Hippocampal formation (tissue), 2 donors: ENCODE results near the gene RPF1.
"Not testable (repeated sequence)": the region's sequence is repeated elsewhere in the genome, so short reads cannot be mapped to it uniquely, and the experiment has no call there.

ENCODE experiments used
- DNase-seq, 2 donors: peaks; one replicate each; lab custom pipeline; 2025; lab: John Stamatoyannopoulos, UW

RPF1 gene, protein sequence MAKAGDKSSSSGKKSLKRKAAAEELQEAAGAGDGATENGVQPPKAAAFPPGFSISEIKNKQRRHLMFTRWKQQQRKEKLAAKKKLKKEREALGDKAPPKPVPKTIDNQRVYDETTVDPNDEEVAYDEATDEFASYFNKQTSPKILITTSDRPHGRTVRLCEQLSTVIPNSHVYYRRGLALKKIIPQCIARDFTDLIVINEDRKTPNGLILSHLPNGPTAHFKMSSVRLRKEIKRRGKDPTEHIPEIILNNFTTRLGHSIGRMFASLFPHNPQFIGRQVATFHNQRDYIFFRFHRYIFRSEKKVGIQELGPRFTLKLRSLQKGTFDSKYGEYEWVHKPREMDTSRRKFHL

GRCh38 chr1:84478876-84479868, at the start of gene RPF1:
Gene RPF1, plus strand, starts transcription at chr1:84479266. Its CDS starts 16 bp downstream, at chr1:84479282.
- DNase-seq, result peak; percentile 68 to 78

DNA sequence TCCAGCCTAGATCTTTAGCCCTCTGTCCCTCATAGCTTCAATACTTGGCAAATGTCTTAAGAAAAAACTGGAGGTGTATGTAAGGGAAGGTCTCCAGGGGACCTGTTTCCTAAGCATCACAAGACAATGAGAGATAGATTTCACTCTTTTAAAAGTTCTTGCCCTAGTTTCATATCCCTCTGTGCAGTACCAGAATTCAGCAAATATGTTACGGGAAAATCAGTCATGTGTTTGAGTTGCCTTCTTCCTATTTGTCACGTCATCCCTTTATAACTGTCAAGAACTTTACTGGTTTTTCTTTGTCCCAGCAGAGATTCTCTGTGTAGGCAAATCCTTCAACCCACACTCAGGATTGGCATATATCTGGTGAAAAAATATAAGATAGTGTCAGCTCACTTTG, 48.5 kb upstream of the RPF1 start:
- DNase-seq, result no peak

GRCh38 chr1:84433258-84434080, 45.6 kb upstream of the RPF1 start:
- peak; percentile 49 to 92 for DNase-seq

DNA sequence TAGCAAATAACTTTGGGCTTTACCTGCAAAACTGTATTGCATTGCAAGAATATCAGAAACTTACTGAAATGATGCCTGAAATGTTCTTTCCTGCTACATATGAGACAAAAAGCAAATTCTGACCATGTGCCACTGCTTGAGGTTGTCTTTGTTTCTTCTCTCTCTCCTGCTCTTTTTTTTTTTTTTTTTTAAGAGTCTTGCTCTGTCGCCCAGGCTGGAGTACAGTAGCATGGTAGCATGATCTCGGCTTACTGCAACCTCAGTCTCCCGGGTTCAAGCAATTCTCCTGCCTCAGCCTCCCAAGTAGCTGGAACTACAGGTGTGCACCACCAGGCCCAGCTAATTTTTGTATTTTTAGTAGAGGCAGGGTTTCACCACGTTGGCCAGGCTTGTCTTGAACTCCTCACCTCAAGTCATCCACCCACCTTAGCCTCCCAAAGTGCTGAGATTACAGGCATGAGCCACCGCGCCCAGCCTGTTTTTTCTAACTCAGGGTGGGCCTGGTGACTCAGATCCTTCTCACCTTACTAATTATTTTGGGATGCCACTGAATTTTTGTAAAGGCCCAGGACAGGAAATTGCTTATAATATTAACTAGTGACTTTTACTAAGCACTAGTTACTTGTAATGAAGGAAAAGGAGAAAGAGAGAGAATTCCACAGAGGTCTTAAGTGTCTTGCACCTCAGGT, 44.8 kb upstream of the RPF1 start:
- DNase-seq, result no peak

GRCh38 chr1:84434801-84435549, 44.1 kb upstream of the RPF1 start:
- no peak for DNase-seq

- peak in 1 of 2 donors; percentile 47 for DNase-seq
Observed at GRCh38 chr1:84436876-84437655, 42.0 kb upstream of the RPF1 start.

- peak in 1 of 2 donors; percentile 14 for DNase-seq
Observed at GRCh38 chr1:84442256-84442655, 36.8 kb upstream of the RPF1 start.

DNA sequence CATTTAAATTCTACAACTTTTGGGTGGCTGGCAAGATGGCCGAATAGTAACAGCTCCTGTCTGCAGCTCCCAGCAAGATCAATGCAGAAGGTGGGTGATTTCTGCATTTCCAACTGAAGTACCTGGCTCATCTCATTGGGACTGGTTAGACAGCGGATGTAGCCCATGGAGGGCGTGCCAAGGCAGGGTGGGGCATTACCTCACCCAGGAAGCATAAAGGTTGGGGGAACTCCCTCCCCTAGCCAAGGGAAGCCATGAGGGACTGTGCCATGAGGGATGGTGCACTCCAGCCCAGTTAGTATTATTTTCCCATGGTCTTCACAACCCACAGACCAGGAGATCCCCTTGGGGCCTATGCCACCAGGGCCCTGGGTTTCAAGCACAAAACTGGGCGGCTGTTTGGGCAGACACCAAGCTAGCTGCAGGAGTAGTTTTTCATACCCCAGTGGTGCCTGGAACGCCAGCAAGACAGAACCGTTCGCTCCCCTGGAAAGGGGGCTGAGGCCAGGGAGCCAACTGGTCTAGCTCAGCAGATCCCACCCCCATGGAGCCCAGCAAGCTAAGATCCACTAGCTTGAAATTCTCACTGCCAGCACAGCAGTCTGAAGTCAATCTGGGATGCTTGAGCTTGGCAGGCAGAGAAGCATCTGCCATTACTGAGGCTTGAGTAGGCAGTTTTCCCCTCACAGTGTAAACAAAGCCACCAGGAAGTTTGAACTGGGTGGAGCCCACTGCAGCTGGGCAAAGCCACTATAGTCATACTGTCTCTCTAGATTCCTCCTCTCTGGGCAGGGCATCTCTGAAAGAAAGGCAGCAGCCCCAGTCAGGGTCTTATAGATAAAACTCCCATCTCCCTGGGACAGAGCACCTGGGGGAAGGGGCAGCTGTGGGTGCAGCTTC, 36.1 kb upstream of the RPF1 start:
- DNase-seq, result not testable (repeated sequence)

DNA sequence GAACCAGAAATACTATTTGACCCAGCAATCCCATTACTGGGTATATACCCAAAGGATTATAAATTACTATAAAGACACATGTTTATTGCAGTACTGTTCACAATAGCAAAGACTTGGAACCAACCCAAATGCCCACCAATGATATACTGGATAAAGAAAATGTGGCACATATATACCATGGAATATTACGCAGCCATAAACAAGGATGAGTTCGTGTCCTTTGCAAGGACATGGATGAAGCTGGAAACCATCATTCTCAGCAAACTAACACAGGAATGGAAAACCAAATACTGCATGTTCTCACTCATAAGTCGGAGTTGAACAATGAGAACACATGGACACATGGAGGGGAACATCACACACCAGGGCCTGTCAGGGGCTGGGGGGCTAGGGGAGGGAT, 30.4 kb upstream of the RPF1 start:
- DNase-seq, result not testable (repeated sequence)

DNA sequence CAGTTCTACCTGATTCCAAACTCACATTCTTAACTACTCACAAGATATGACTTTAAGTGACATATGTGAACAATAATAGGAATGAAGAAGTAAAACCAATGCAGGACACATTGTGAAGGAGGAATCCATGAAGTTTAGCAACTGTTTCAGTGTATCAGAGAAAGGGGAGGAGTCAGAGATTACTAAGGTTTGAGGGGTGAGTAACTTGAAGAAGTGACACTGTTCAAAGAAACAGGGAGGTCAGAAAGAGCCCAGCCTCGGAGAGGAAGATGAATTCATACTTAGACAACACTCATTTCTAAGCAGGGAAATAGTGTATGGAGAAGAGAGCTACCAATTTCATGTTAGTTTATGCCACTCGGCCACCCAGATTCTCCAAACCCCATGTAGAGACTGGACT, 28.2 kb upstream of the RPF1 start:
- no peak for DNase-seq

DNA sequence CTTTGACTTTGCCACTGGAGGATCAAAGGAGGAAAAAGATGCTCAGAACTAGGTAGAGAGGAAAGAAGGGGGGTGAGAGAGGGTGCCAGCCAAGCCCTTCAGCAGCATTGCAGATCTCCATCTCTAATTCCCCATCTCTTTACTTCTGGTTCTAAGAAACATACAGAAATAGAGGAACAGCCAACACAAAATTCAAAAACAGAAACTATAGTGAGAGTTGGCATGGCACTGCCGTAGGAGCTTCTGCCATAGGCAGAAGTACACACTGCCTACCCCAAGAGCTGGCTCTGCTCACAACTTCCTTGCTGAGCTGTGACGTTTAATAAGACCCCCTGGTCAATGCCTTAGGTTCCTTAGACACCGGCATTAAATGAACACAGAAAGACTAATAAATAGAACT, 26.6 kb upstream of the RPF1 start:
- DNase-seq, result no peak

DNA sequence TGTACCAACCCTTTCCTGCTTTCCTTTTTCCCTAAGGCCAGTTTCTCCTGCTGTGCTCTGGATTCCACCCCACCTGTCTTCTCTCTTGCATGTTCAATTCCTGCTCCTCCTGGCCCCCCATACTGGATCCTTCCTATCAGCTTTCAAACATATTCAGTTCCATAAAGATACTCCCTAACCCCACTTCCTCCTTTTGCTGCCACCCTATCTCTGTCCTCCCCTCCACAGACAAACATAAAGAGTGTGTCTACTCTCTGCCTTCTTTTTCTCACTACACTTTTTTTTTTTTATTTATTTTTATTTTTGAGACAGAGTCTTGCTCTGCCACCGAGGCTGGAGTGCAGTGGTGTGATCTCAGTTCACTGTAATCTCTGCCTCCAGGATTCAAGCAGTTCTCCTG, 16.9 kb upstream of the RPF1 start:
- DNase-seq, result no peak

- DNase-seq, result no peak
Observed at GRCh38 chr1:84467298-84467697, 11.8 kb upstream of the RPF1 start.

DNA sequence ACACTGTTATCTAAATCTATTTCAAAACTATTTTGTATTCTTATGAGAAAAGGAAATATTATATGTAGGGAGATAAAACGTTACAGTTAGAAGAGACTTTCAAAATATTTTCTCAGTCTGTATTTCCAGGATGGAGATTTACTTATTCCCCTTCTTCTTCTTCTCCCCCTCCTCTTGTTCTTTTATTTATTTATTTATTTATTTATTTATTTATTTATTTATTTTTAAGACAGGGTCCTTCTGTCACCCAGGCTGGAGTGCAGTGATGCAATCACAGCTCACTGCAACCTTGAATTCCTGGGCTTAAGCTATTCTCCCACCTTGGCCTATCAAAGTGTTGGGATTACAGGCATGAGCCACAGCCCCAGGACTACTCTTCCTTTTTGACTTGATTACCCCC, 2.8 kb upstream of the RPF1 start:
- no peak for DNase-seq

DNA sequence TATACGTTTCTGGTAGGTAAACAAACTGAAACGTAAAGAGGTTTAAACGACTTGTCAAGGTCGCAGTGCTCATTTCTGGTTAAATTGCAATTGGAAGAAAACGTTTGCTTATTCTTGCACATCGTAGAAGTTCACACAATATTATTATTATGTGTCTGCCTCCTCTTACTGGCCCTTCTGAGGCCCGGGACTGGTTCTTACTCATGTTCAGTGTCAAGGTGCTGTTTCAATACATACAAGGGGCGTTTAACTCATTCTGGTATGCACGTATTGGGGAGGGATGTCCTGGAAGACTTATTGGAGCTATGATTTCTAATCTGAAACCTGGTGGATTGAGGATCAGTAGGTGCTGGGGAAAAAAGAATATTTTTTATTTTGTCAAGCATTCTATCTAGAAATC, 932 bp downstream of the RPF1 start:
- DNase-seq, result no peak

- DNase-seq, result no peak
Observed at GRCh38 chr1:84480650-84481049, 1.6 kb downstream of the RPF1 start.

DNA sequence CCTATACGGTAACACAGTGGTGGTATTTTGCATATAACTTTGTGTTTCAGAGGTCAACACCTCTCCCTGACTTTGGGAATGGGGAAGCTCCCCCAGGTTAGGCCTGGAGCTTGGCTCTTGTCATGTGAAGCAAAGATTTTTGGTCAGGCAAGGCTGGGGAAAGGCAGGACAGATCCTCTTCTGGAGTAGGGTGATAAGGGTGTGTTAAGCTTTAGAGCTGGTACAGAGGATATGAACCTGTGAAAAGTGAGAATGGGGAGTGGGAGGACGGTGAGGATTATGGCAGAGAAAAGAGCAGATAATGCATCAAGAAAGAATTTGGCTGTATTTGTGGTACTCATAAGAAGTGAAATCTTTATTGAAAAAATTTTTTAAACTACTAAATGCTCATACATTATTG, 2.3 kb downstream of the RPF1 start:
- DNase-seq, result no peak

- no peak for DNase-seq
Observed at GRCh38 chr1:84488107-84488506, 9.0 kb downstream of the RPF1 start.

- DNase-seq, result no peak
Observed at GRCh38 chr1:84489766-84490165, 10.7 kb downstream of the RPF1 start.
